Measurements from ENCODE around the gene ARHGEF12. TPM values are rescaled to one million over a fixed set of nuclear protein-coding genes. Genes with fewer than 3 reads are reported as not detected.

The ARHGEF12 gene
- total and polyA plus RNA-seq, 8 donors, result 13.8 to 74.7 (median 38.4) TPM

DNA sequence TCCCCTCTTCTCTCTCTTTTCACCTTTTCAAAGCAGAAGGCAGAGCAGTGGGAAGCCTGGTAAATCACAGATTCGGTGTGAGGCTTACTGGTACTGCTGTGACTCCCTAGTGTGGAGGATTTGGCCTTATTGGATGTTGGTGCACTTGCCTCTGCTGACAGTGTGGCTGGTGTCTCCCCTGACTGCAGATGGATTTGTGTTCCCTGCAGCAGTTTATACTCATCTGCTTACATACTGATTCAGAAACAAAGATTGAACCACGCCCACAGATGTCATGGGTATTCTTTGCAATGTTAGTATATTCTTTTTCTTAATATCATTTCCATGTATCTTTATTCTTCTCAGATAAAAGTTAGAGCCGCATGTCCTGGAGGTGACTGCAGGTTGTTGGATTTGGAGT lies 148.5 kb downstream of the ARHGEF12 start:
- Histone ChIP-seq H3K4me3 (no peak overlapping the region), H3K9me3 (no peaks in the 10 kb centered on the region), H3K36me3 (peaks cover 0 to 38% (median 4%) of the 10 kb centered on the region in 3 donors), H3K27ac (no peak overlapping the region), H3K27me3 (no peaks in the 10 kb centered on the region), H3K4me1 (no peaks in the 10 kb centered on the region)
- ATAC-seq, result no peak
- no peak for DNase-seq
- intact Hi-C loops (cut with DNase I), result no loop called here
- TF ChIP-seq, protein P1, sequence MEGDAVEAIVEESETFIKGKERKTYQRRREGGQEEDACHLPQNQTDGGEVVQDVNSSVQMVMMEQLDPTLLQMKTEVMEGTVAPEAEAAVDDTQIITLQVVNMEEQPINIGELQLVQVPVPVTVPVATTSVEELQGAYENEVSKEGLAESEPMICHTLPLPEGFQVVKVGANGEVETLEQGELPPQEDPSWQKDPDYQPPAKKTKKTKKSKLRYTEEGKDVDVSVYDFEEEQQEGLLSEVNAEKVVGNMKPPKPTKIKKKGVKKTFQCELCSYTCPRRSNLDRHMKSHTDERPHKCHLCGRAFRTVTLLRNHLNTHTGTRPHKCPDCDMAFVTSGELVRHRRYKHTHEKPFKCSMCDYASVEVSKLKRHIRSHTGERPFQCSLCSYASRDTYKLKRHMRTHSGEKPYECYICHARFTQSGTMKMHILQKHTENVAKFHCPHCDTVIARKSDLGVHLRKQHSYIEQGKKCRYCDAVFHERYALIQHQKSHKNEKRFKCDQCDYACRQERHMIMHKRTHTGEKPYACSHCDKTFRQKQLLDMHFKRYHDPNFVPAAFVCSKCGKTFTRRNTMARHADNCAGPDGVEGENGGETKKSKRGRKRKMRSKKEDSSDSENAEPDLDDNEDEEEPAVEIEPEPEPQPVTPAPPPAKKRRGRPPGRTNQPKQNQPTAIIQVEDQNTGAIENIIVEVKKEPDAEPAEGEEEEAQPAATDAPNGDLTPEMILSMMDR (IDR thresholded peaks at IDR 0.05), result no peak
- FAIRE-seq, result no peak
- 62 to 87% methylated on average over 3 of the region's 3 CpGs for WGBS, 2 donors

DNA sequence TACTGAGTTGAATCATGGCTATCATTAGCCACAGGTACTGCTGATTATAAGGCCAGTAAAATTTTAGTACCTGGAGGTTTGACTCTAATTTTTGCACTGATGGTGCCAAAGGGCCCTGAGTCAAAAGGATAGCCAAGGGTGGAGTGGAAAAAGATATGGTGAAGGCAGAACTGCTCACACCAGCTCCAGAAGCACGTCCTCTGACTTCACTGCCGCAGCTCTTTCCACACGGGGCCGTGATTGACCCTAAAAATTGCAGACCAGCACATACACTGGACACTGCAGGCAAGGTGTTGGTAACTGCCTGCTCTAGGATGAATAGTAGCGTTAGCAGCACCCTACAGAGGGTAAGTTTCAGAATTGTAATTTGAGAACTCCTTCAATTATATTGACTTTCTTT lies 149.9 kb downstream of the ARHGEF12 start:
- no peak overlapping the region for H3K4me3 ChIP-seq
- TF ChIP-seq, protein P1 (IDR thresholded peaks at IDR 0.05), result no peak
- DNase-seq, result no peak
- WGBS, 2 donors, result 94 to 96% methylated on average over 5 of the region's 5 CpGs
- no peaks in the 10 kb centered on the region for H3K9me3 ChIP-seq
- no peak for FAIRE-seq
- peaks cover 0 to 28% (median 4%) of the 10 kb centered on the region in 3 donors for H3K36me3 ChIP-seq
- no peaks in the 10 kb centered on the region for H3K4me1 ChIP-seq
- H3K27ac ChIP-seq, result no peak overlapping the region
- H3K27me3 ChIP-seq, result no peaks in the 10 kb centered on the region
- no peak for ATAC-seq
- intact Hi-C loops (cut with DNase I), result no loop called here

DNA sequence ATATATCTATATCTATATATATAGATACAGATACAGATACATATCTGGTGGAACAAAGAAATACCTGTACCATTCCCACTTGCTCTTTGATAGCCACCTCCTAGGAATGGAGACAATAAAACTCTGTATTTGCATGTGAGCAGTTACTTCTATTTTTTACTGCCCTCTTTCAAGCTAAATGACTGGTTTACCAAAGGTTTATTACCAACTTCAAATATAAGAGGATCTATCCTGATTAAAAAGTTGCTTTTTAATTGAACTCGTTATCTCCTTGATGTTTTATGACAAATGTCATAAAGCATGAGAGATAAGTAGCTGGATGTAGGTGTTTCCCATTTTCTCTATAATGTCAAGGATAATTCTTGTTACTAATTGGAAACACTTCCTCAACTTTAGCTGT lies 153.6 kb downstream of the ARHGEF12 start:
- FAIRE-seq, result no peak
- Histone ChIP-seq H3K36me3 (peaks cover 0 to 13% (median 2%) of the 10 kb centered on the region in 3 donors), H3K4me1 (no peaks in the 10 kb centered on the region), H3K9me3 (no peaks in the 10 kb centered on the region), H3K4me3 (no peak overlapping the region), H3K27ac (no peak overlapping the region), H3K27me3 (no peaks in the 10 kb centered on the region)
- no peak for DNase-seq
- intact Hi-C loops (cut with DNase I), result no loop called here
- no peak for ATAC-seq
- TF ChIP-seq, protein P1 (IDR thresholded peaks at IDR 0.05), result no peak
- 83 to 87% methylated on average over 1 of the region's 1 CpG for WGBS, 2 donors

DNA sequence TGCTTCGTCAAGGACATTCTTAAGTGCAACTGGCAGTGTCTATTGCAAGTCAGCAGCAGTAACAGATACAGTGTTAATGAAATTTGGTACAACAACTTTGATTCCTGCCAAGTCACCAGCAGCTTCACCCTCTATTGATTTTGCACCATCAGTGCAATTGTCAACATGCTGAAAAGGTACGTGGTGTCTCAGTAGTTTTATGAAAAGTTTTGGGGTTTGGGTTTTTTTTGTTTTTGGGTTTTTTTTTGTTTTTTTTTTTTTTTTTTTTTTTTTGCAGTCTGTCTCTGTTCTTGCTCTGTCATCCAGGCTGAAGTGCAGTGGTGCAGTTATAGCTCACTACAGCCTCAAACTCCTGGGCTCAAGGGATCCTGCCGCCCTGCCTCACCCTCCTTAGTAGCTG lies 156.3 kb downstream of the ARHGEF12 start:
- Histone ChIP-seq H3K36me3 (no peaks in the 10 kb centered on the region), H3K9me3 (no peaks in the 10 kb centered on the region), H3K27me3 (no peaks in the 10 kb centered on the region), H3K4me1 (no peaks in the 10 kb centered on the region), H3K27ac (no peak overlapping the region), H3K4me3 (no peak overlapping the region)
- TF ChIP-seq, protein P1 (IDR thresholded peaks at IDR 0.05), result no peak
- FAIRE-seq (no peak), ATAC-seq (no peak), DNase-seq (no peak)
- 73 to 80% methylated on average over 3 of the region's 3 CpGs for WGBS, 2 donors
- intact Hi-C loops (cut with DNase I), result no loop called here

DNA sequence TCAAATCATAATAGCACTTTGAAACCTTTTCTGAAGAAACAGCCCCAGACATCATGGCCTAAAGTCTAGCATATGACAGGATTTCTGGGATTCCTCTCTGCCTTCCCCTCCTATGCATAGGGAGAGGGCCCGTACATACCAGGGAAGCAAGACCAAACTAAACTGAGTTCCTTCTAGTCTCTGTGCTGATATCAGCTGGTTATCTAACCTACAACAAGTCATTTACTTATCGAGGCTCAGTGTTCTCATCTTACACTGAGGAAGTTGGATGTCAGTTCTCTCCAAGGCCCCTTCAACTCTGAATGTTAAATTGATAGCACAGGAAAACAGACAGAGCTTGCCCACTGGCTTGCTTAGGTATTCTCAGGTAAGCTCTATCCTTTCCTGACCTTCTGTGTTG lies 158.4 kb downstream of the ARHGEF12 start:
- TF ChIP-seq, protein P1 (IDR thresholded peaks at IDR 0.05), result no peak
- Histone ChIP-seq H3K27me3 (no peaks in the 10 kb centered on the region), H3K27ac (no peak overlapping the region), H3K4me3 (no peak overlapping the region), H3K9me3 (no peaks in the 10 kb centered on the region), H3K36me3 (no peaks in the 10 kb centered on the region), H3K4me1 (no peaks in the 10 kb centered on the region)
- intact Hi-C loops (cut with DNase I), result no loop called here
- DNase-seq (no peak), FAIRE-seq (no peak), ATAC-seq (no peak)
- 49 to 53% methylated on average over 2 of the region's 2 CpGs for WGBS, 2 donors

Measured in pancreas (tissue), 10 donors.